Retinal pigment epithelial cell (primary cell): ENCODE measurements around the gene NMNAT2.

ENCODE experiments used
- DNase-seq: peaks from one replicate; pipeline ENCODE4 v3.0.0-alpha.2; 2010; ENCODE audit warnings: low read depth
- H3K4me3 ChIP-seq: 2 replicates; pipeline ENCODE4 v1.5.1; 2011; ENCODE audit warnings: mild to moderate bottlenecking, low read length, control low read depth, moderate library complexity
- TF ChIP-seq, protein P1 (sequence below): conservative IDR thresholded peaks from 2 replicates; pipeline ENCODE4 v1.5.1; 2011; ENCODE audit warnings: low read depth, low read length, control low read depth, inconsistent platforms

Gene NMNAT2

DNA sequence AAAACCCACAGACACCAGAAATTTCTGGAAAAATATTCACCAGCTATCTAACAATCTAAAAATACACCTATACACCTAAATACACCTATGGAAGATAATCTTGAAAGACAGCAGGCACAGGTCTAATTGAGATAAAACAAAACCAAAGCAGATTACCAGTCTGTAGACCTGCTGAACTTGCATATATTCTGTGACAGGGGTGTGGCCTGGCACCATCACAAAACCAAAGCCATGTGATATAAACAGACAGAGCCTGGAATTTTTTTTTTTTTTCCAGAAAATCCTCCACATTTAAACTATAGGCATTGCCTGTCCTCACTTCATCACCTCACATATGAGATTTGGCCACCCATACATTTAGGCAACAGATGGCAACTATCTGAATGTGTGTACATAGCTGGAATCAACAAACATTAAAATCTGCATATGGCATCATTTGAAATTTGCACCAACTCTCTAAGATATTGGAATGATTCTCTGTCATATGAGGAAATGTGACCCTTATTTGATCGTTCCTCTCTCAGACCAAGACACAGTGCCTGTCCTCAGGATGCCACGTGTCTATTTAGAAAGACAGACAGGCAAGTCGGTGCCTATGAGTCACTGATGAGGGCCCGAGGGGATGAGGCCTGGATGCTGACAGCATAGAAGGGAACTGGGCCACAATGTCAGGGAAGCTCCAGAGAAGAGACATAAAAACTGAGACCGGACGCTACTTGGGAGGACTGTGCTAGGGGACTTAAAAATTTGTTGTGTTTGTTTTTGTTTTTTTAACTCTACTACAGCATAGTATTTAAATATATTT, 32.6 kb downstream of the NMNAT2 start:
- H3K4me3 ChIP-seq, result no peak overlapping the region
- TF ChIP-seq, protein P1, sequence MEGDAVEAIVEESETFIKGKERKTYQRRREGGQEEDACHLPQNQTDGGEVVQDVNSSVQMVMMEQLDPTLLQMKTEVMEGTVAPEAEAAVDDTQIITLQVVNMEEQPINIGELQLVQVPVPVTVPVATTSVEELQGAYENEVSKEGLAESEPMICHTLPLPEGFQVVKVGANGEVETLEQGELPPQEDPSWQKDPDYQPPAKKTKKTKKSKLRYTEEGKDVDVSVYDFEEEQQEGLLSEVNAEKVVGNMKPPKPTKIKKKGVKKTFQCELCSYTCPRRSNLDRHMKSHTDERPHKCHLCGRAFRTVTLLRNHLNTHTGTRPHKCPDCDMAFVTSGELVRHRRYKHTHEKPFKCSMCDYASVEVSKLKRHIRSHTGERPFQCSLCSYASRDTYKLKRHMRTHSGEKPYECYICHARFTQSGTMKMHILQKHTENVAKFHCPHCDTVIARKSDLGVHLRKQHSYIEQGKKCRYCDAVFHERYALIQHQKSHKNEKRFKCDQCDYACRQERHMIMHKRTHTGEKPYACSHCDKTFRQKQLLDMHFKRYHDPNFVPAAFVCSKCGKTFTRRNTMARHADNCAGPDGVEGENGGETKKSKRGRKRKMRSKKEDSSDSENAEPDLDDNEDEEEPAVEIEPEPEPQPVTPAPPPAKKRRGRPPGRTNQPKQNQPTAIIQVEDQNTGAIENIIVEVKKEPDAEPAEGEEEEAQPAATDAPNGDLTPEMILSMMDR, result no peak
- DNase-seq, result no peak

DNA sequence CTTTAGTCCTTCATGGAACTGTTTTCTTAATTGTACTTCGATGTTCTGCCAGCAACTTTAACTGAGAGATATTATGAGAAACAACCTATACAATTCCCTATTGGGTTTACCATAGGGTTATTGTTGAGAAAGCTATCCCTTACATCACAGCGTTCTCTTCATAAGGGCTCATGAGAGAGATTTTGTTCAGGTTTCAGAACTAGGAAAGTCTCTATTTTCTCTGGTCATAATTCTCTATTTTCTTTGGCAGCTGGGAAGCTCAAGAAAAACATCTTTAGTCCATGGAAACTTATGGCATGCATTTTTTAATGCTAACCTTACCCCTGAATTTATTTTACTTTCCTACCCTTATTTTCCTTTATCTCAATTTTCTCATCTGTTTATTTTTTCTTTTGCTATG, 38.2 kb downstream of the NMNAT2 start:
- TF ChIP-seq, protein P1, result no peak
- no peak for DNase-seq
- H3K4me3 ChIP-seq, result no peak overlapping the region

DNA sequence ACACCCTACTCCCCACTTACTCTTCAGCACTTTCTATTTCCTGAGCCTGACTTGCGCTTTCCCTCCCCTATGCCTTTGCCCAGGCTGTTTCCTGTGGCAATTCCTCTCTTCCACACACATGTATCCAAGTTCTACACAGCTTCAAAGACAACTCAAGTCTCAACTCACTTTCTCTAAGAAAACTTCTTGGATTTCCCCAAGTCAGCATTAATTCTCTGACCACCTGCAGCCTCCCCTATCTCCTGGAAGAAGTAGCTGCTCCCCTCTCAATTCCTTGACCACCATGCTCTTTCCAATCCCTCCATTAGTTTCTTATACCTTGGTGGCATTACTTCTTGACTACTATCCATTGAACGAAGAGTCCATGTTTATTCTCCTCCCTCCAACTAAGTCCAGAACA, 42.8 kb downstream of the NMNAT2 start:
- no peak overlapping the region for H3K4me3 ChIP-seq
- TF ChIP-seq, protein P1, result no peak
- no peak for DNase-seq

DNA sequence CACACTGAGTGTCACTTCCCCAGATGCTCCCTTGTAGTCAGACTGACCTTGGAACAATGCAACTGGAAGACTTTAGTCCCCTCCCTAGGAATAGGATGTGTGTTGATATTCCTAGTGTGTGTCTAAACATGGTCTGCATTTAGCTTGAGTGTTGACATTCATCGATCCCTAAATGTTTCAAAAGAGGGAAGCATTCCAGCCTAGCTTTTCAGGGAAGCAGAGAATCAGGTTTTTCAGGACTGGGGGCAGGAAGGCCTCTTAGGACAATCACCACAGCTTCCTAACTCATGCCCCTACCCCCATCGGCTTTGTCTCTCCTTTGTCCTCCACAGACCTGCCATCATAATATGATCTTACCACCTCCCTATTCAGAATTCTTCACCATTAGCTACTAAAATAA, 43.4 kb downstream of the NMNAT2 start:
- no peak for DNase-seq
- TF ChIP-seq, protein P1, result no peak
- H3K4me3 ChIP-seq, result no peak overlapping the region

DNA sequence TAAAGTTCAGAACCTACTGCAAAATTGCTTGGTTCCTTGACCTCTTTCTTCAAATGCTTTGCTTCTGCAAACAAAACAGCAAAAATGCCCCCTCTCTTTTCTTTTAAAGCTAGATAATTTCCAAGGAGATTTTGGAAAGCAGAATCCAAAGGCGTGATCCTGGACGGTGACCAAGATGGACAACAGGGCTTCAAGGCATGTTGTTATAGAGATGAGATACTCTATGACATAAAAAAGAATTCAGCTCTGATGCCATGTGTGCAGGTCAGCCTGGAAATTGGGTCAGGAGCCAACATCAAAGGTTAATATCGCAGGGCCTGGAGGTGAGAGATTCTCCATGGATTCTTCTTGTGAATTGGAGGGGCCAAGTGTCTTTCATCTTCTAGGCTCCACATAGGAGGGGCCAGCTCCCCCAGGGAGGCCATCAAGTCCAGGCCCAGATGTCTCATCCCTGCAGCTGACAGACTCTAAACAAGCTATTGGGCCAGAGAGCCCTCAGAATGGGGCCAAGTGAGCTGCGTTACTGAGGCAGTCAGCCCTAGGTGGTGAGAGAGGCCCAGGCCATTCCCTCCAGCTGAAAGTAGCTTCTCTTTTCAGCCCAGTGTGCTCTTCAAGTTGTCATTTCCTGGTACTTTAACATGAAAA, 45.5 kb downstream of the NMNAT2 start:
- TF ChIP-seq, protein P1, result no peak
- H3K4me3 ChIP-seq, result no peak overlapping the region
- no peak for DNase-seq

DNA sequence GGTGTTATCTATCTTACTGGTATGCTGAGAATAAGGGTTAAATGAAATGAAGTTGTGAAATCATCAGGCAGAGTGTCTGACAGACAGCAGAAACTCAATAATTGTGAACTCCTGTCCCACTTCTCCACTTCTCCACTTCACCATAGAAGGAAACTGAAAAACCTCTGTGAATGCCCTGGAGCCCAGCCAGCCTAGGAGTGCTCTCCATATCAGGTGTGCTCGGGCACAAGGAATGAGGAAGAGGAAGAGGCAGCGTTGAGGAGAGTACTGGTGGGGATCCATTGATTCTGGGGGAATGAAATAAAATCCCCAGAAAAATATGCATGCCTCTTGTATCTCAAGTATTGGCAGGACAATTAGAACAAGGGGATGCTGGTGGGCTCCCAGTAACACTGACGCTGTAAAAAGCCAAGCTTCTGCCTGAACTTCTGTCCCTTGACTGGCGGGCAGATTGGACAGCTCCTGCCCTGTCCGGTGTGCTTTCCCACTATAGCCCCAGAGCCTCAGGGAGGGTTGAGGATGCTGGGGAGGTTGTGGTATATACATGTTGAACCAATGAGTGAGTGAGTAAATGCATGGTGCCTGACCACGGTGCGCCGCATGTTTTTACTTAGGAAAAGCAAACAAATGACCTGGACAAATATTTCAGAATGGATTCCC, 47.7 kb downstream of the NMNAT2 start:
- TF ChIP-seq, protein P1, result no peak
- no peak overlapping the region for H3K4me3 ChIP-seq
- no peak for DNase-seq
